ENCODE results near the gene ATXN1.

Gene ATXN1

GRCh38 chr6:16486661-16487060, 274.6 kb downstream of the ATXN1 start:
- DNase-seq (ENCODE audit: low read depth): no peak
- no peak overlapping the region for H3K4me3 ChIP-seq (ENCODE audit: low read length)
- TF ChIP-seq CTCF (conservative IDR thresholded peaks at IDR 0.05; ENCODE audit: low read depth, low read length): no peak

- no peak overlapping the region for H3K4me3 ChIP-seq (ENCODE audit: low read length)
- no peak for TF ChIP-seq CTCF (conservative IDR thresholded peaks at IDR 0.05; ENCODE audit: low read depth, low read length)
- DNase-seq (ENCODE audit: low read depth): no peak
These were observed 277.9 kb downstream of the ATXN1 start for GRCh38 chr6:16483315-16483875.

GRCh38 chr6:16482702-16483314, 278.5 kb downstream of the ATXN1 start:
- DNase-seq (ENCODE audit: low read depth): no peak
- TF ChIP-seq CTCF (conservative IDR thresholded peaks at IDR 0.05; ENCODE audit: low read depth, low read length): no peak

GRCh38 chr6:16481697-16482399, 279.4 kb downstream of the ATXN1 start:
- DNase-seq (ENCODE audit: low read depth): no peak
- no peak for TF ChIP-seq CTCF (conservative IDR thresholded peaks at IDR 0.05; ENCODE audit: low read depth, low read length)
- no peak overlapping the region for H3K4me3 ChIP-seq (ENCODE audit: low read length)

More at GRCh38 chr6:16482702-16483314, 278.5 kb downstream of the ATXN1 start:
- H3K4me3 ChIP-seq (ENCODE audit: low read length): no peak overlapping the region

- DNase-seq (ENCODE audit: low read depth): no peak
- no peak for TF ChIP-seq CTCF (conservative IDR thresholded peaks at IDR 0.05; ENCODE audit: low read depth, low read length)
- H3K4me3 ChIP-seq (ENCODE audit: low read length): no peak overlapping the region
These were observed 280.3 kb downstream of the ATXN1 start for GRCh38 chr6:16480763-16481560.

- no peak overlapping the region for H3K4me3 ChIP-seq (ENCODE audit: low read length)
- no peak for DNase-seq (ENCODE audit: low read depth)
- TF ChIP-seq CTCF (conservative IDR thresholded peaks at IDR 0.05; ENCODE audit: low read depth, low read length): no peak
These were observed 283.7 kb downstream of the ATXN1 start for GRCh38 chr6:16477367-16478149.
